Right atrium auricular region (tissue), 2 donors: ENCODE results near the gene FREM2. TPM values are rescaled to one million over a fixed set of nuclear protein-coding genes. Genes with fewer than 3 reads are reported as not detected.

Source experiments
- DNase-seq: peaks from one replicate; pipeline ENCODE4 v3.0.0-alpha.2; 2019; ENCODE audit warnings: low spot score
- H3K27ac ChIP-seq, 2 donors: fragments of 200-600 bp; sonication (generic); 1 replicate in 1 of 2; 2 replicates in 1 of 2; pipeline ENCODE4 v1.5.1; 2016 to 2019
- H3K27me3 ChIP-seq, 2 donors: fragments of 200-600 bp; sonication (generic); one replicate each; pipeline versions ENCODE4 v1.5.1 to v1.6.0; 2017 to 2019
- H3K36me3 ChIP-seq: fragments of 200-600 bp; sonication (generic); one replicate; pipeline ENCODE4 v1.5.1; 2016
- H3K4me1 ChIP-seq, 2 donors: fragments of 200-600 bp; sonication (generic); one replicate each; pipeline versions ENCODE4 v1.5.1 to v1.6.0; 2017 to 2019
- H3K4me3 ChIP-seq, 2 donors: fragments of 200-600 bp; sonication (generic); 1 replicate in 1 of 2; 2 replicates in 1 of 2; pipeline ENCODE4 v1.5.1; 2017 to 2019; ENCODE audit warnings: mild to moderate bottlenecking in 1 of 2, moderate library complexity in 1 of 2
- H3K9me3 ChIP-seq, 2 donors: fragments of 200-600 bp; sonication (generic); one replicate each; pipeline ENCODE4 v1.5.1; 2019
- total RNA-seq, 2 donors: library from RNA; depleted of rRNA; stranded (reverse); fragments of >200 nt; gene quantifications; one replicate each; pipeline ENCODE4 v1.1.0, GENCODE V29; 2016
- TF ChIP-seq, protein P1 (sequence below), 2 donors: fragments of 200-600 bp; sonication (generic); IDR thresholded peaks; one replicate each; pipeline ENCODE4 v1.5.1; 2019; ENCODE audit warnings: antibody characterized with exemption in 2 of 2

The FREM2 gene
- total RNA-seq, 2 donors from 2014 or later, result 0.20 TPM; not detected in 1

DNA sequence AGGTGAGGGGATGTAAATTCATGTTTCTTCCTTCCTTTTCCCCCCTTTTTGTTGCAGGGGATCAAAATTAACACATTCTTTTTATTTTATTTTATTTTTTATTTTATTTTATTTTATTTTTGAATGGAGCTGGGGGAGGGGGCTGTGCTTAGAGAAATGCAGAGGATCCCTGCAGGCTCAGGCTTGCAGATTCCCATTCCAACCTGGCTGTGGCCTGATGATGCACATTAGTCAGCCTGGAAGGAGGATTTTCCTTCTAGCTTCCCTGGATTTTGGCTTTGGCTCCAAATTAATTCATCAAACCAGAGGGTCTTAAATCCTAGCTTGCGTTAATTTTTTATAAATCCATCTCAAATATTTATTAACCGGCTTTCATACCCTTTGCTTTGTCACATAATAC lies 67.0 kb downstream of the FREM2 start:
- DNase-seq, result no peak
- Histone ChIP-seq H3K4me1 (no peaks in the 10 kb centered on the region), H3K9me3 (no peaks in the 10 kb centered on the region), H3K27me3 (no peaks in the 10 kb centered on the region), H3K36me3 (no peaks in the 10 kb centered on the region), H3K27ac (no peak overlapping the region), H3K4me3 (no peak overlapping the region)
- TF ChIP-seq, protein P1, sequence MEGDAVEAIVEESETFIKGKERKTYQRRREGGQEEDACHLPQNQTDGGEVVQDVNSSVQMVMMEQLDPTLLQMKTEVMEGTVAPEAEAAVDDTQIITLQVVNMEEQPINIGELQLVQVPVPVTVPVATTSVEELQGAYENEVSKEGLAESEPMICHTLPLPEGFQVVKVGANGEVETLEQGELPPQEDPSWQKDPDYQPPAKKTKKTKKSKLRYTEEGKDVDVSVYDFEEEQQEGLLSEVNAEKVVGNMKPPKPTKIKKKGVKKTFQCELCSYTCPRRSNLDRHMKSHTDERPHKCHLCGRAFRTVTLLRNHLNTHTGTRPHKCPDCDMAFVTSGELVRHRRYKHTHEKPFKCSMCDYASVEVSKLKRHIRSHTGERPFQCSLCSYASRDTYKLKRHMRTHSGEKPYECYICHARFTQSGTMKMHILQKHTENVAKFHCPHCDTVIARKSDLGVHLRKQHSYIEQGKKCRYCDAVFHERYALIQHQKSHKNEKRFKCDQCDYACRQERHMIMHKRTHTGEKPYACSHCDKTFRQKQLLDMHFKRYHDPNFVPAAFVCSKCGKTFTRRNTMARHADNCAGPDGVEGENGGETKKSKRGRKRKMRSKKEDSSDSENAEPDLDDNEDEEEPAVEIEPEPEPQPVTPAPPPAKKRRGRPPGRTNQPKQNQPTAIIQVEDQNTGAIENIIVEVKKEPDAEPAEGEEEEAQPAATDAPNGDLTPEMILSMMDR (IDR thresholded peaks at IDR 0.05), result no peak

DNA sequence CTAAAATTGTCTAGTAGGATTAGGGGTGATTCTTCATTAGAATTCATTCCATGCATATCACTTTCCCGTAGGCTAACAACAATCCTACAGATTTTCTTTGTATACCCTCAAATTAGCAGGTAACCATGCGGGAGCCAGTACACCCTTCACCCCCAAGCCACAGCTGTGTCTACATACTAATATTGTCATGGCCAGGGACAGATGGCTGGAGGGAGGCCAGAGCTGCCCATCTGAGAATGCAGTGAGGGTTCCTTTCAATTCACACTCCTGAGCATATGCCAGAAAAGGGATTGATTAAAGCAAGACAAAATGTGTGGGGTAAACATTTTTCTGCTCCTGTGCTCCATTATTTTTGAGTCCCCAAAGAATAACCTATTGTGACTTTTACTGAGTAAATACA lies 68.9 kb downstream of the FREM2 start:
- Histone ChIP-seq H3K4me3 (no peak overlapping the region), H3K27ac (no peak overlapping the region), H3K9me3 (no peaks in the 10 kb centered on the region), H3K27me3 (no peaks in the 10 kb centered on the region), H3K36me3 (no peaks in the 10 kb centered on the region), H3K4me1 (no peaks in the 10 kb centered on the region)
- DNase-seq, result no peak
- TF ChIP-seq, protein P1 (IDR thresholded peaks at IDR 0.05), result no peak

DNA sequence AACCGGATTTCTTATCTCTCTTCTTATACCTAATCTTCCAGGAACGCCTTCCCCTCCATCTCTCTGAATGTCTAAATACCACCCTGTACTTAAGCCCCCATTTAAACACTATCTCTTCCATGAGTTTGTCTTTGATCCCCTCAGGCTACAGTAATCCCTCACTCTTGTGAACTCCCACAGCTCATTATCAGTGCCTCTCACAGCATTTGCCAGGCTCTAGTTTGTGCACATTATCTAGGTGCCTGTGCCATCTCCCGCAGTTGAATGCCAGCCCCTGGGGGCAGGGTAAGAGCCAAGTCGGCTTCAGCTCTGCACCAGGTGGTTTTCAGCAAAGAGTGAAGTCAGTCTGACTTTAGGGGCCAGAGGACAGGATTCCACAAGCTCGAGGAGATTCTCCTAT lies 71.4 kb downstream of the FREM2 start:
- Histone ChIP-seq H3K27ac (no peak overlapping the region), H3K4me1 (no peaks in the 10 kb centered on the region), H3K4me3 (no peak overlapping the region), H3K27me3 (no peaks in the 10 kb centered on the region), H3K36me3 (no peaks in the 10 kb centered on the region), H3K9me3 (no peaks in the 10 kb centered on the region)
- no peak for DNase-seq
- TF ChIP-seq, protein P1 (IDR thresholded peaks at IDR 0.05), result no peak

DNA sequence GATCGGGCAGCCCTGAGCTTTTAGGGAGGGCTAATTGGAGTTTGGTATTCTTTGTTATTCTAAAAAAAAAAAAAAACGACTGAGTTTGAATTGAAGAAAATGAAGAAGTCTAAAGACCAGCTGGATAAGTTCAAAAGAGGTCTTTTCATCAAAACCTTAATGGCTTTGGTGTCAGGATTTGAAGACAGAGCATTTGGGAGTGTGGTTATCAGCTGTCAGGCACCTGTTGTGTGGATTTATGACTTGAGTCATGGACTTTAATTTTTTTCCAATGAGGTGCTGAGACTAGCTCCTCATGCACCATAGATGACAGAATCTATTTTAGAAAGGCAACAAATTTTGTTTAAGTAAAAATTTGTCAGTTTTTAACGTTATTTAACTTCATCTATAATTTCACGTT lies 72.5 kb downstream of the FREM2 start:
- TF ChIP-seq, protein P1 (IDR thresholded peaks at IDR 0.05), result no peak
- H3K4me1 ChIP-seq, result no peaks in the 10 kb centered on the region
- H3K27ac ChIP-seq, result no peak overlapping the region
- no peaks in the 10 kb centered on the region for H3K27me3 ChIP-seq
- no peak for DNase-seq
- no peaks in the 10 kb centered on the region for H3K36me3 ChIP-seq
- no peak overlapping the region for H3K4me3 ChIP-seq
- no peaks in the 10 kb centered on the region for H3K9me3 ChIP-seq

DNA sequence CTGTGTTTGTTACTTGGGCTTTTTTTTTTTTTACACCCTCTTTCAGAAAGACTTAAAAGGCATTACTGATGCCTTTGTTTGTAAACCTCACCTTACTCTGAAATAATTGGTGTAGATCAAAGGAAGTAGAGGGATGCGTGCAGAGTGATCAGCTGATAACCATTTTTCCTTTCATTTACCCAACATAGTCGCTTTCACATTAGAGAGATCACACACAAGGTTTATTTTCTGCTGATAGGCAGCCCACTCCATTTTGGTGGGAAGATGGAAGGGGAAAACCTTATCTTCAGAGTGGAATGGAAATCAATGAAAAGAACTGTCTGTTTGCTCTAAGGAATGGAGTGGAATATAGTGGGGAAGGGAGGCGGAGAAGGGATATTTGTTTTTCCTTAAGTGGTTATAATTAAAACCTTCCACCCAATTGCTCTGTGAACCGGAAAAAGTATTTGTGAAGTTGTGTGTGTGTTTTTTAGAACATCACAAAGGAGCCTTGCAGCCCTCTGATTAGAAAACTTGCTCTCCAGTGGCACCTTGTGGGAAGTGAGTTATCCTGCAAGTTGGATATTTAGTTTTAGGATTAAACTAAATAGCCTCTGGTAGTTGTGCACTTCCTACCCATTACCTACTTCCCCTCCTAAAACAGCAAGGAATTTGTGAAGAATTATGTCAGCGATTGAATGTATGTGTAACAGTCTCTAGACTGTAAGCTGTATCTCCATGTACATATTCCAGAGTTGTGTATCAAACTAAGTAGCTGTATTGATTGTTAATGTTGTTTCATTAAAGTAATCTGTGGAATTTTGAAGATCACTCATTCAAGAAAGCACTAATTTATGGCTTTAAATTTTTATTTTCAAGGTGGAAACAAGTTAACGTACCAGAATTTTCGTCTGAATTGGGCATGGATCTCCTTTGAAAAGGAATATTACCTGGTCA lies 76.8 kb downstream of the FREM2 start:
- Histone ChIP-seq H3K27ac (no peak overlapping the region), H3K9me3 (no peaks in the 10 kb centered on the region), H3K36me3 (no peaks in the 10 kb centered on the region), H3K27me3 (no peaks in the 10 kb centered on the region), H3K4me3 (no peak overlapping the region), H3K4me1 (no peaks in the 10 kb centered on the region)
- TF ChIP-seq, protein P1 (IDR thresholded peaks at IDR 0.05), result peak in 1 of 2 donors; percentile 60
- no peak for DNase-seq
